B cell (primary cell): Measurements from ENCODE around the gene PHACTR3. TPM values are rescaled to one million over a fixed set of nuclear protein-coding genes. Genes with fewer than 3 reads are reported as not detected.

Source experiments
- ATAC-seq: fragments of 200-7000 bp; cut with Tn5 transposase; one replicate; pipeline ENCODE4 v1.10.0; 2021; ENCODE audit warnings: low read depth, mild to moderate bottlenecking, moderate number of reproducible peaks, moderate library complexity
- CTCF ChIA-PET: fragments of 350-600 bp; sonication (Branson Sonifier 250); formaldehyde crosslinking; loops from one replicate; lab custom pipeline; 2021; ENCODE audit warnings: antibody characterized with exemption, inconsistent platforms; lab: Charles Lee
- POLR2A ChIA-PET: fragments of 350-600 bp; sonication (Branson Sonifier 250); formaldehyde crosslinking; loops from one replicate; lab custom pipeline; 2021; ENCODE audit warnings: antibody characterized with exemption; lab: Charles Lee
- DNase-seq: peaks from one replicate; pipeline ENCODE4 v3.0.0; 2013
- H2AFZ ChIP-seq: 2 replicates; pipeline ENCODE4 v1.6.1; 2012; ENCODE audit warnings: mild to moderate bottlenecking, low read depth, low read length; ENCODE audit not compliant: insufficient read depth, poor library complexity, severe bottlenecking
- H3K27ac ChIP-seq, 2 donors: 1 replicate in 1 of 2; 2 replicates in 1 of 2; pipeline ENCODE4 v1.5.1; 2012 to 2013; ENCODE audit warnings: low read length in 2 of 2, mild to moderate bottlenecking in 2 of 2, moderate library complexity in 1 of 2
- H3K27me3 ChIP-seq, 4 experiments: fragments of 200-600 bp in 1 of 4; sonication (generic) in 1 of 4; replicated peaks in 1 of 4; 1 replicate in 2 of 4; 2 replicates in 2 of 4; pipeline versions ENCODE4 v1.6.1 to v1.7.0; 2013 to 2016; ENCODE audit warnings: low read length in 3 of 4, mild to moderate bottlenecking in 2 of 4, mixed read lengths in 1 of 4, moderate library complexity in 1 of 4; ENCODE audit not compliant: insufficient read depth in 4 of 4, control insufficient read depth in 3 of 4; ENCODE audit errors: control extremely low read depth in 1 of 4
- H3K36me3 ChIP-seq, 2 experiments: replicated peaks in 1 of 2; 1 replicate in 1 of 2; 2 replicates in 1 of 2; pipeline versions ENCODE4 v1.6.1 to v1.7.1; 2013; ENCODE audit warnings: low read length in 1 of 2; ENCODE audit not compliant: insufficient read depth in 2 of 2, control insufficient read depth in 1 of 2; ENCODE audit errors: control extremely low read depth in 1 of 2, extremely low read depth in 1 of 2
- H3K4me1 ChIP-seq, 2 donors: fragments of 200-600 bp in 1 of 2; sonication (generic) in 1 of 2; 1 replicate in 1 of 2; 2 replicates in 1 of 2; pipeline versions ENCODE4 v1.5.1 to v1.6.1; 2013 to 2017; ENCODE audit warnings: low read length in 2 of 2; ENCODE audit not compliant: control insufficient read depth in 2 of 2, insufficient read depth in 2 of 2
- H3K4me2 ChIP-seq: replicated peaks from 2 replicates; pipeline ENCODE3; 2012; ENCODE audit warnings: mild to moderate bottlenecking, low read depth, low read length; ENCODE audit not compliant: poor library complexity, severe bottlenecking
- H3K4me3 ChIP-seq, 5 experiments: fragments of 200-600 bp in 1 of 5; sonication (generic) in 1 of 5; 1 replicate in 3 of 5; 2 replicates in 2 of 5; pipeline versions ENCODE4 v1.5.1 to v1.7.0; 2011 to 2016; ENCODE audit warnings: low read length in 4 of 5, mild to moderate bottlenecking in 4 of 5, low read depth in 2 of 5, control low read depth in 1 of 5, moderate library complexity in 1 of 5; ENCODE audit not compliant: insufficient read depth in 1 of 5; ENCODE audit errors: control extremely low read depth in 1 of 5, extremely low read depth in 1 of 5
- H3K79me2 ChIP-seq: fragments of 200-600 bp; sonication (generic); one replicate; pipeline ENCODE4 v1.6.0; 2016; ENCODE audit warnings: low read length; ENCODE audit not compliant: control insufficient read depth, insufficient read depth
- H3K9ac ChIP-seq: fragments of 200-600 bp; sonication (generic); 2 replicates; pipeline ENCODE4 v1.6.1; 2017; ENCODE audit warnings: mild to moderate bottlenecking, low read length, moderate library complexity
- H3K9me3 ChIP-seq, 3 donors: one replicate each; pipeline versions ENCODE4 v1.6.1 to v1.7.1; 2013; ENCODE audit warnings: low read length in 2 of 3; ENCODE audit not compliant: control insufficient read depth in 2 of 3, insufficient read depth in 1 of 3; ENCODE audit errors: control extremely low read depth in 1 of 3
- H4K20me1 ChIP-seq: 2 replicates; pipeline ENCODE4 v1.6.0; 2012; ENCODE audit warnings: mild to moderate bottlenecking, low read length; ENCODE audit not compliant: insufficient read depth, control insufficient read depth, poor library complexity, severe bottlenecking
- H3K27ac Mint-ChIP-seq: one replicate; pipeline ENCODE4 v1.8.0; 2021; ENCODE audit warnings: mixed read lengths
- H3K27me3 Mint-ChIP-seq: one replicate; pipeline ENCODE4 v1.8.0; 2021; ENCODE audit warnings: mixed read lengths
- H3K4me1 Mint-ChIP-seq: one replicate; pipeline ENCODE4 v1.8.0; 2021; ENCODE audit warnings: mixed read lengths
- H3K4me3 Mint-ChIP-seq: one replicate; pipeline ENCODE4 v1.8.0; 2021; ENCODE audit warnings: mixed read lengths
- H3K9me3 Mint-ChIP-seq: one replicate; pipeline ENCODE4 v1.8.0; 2022; ENCODE audit warnings: mixed read lengths; ENCODE audit not compliant: insufficient read depth
- EZH2 ChIP-seq: IDR thresholded peaks from 2 replicates; pipeline ENCODE4 v1.6.1; 2012; ENCODE audit warnings: borderline replicate concordance, low read depth, mild to moderate bottlenecking, moderate library complexity, low read length; ENCODE audit not compliant: insufficient read depth, poor library complexity, severe bottlenecking
- WGBS: methylation state at CpG from one replicate; pipeline ENCODE4 v1.1.5; 2013; ENCODE audit warnings: missing lambda C conversion rate; ENCODE audit not compliant: insufficient coverage; 5-methylcytosine and 5-hydroxymethylcytosine counted together
- intact Hi-C: fragments of 100-400 bp; cut with micrococcal nuclease; formaldehyde crosslinking; loops from one replicate; pipeline ENCODE4 v1.10.0; 2022
- polyA plus RNA-seq: library from polyadenylated mRNA; depleted of rRNA; stranded (reverse); fragments of >200 nt; gene quantifications from 2 replicates; pipeline ENCODE4 v1.2.3, GENCODE V29; 2012
- total RNA-seq, 2 donors: library from RNA; stranded (reverse); fragments of 120-200 nt in 1 of 2; gene quantifications; 1 replicate in 1 of 2; 2 replicates in 1 of 2; pipeline versions ENCODE4 v1.2.3 to v1.2.4, GENCODE V29; 2013 to 2022
- TF ChIP-seq, protein P1 (sequence below): fragments of 200-600 bp; IDR thresholded peaks from one replicate; pipeline ENCODE4 v1.8.0; 2022; ENCODE audit warnings: antibody characterized with exemption, mild to moderate bottlenecking

PHACTR3 gene
- total and polyA plus RNA-seq, 2 donors (not counting 1 experiment from before 2014, with no cell fraction given): not detected

DNA sequence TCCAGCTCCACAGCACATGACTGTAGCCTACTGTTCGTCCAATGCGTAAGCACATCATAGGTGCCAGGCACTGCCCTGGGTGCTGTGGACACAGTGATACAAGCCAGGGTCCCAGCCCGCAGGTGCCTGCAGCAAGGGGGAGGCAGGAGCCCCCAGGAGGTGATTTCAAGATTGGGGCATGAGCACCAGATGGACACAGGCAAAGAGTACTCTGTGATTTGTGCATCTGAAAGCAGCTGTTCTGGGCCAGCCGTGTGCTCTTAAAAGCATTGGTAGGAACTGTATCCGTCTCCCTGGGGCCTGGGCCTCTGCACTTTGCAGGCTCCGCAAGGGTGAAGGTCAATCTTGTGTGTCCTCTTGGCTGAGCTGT, 179.3 kb downstream of the PHACTR3 start:
- CTCF ChIA-PET: no interaction called here
- Histone ChIP-seq H4K20me1 (no peaks in the 10 kb centered on the region), H3K27ac (no peak overlapping the region), H3K79me2 (no peaks in the 10 kb centered on the region), H3K9me3 (no peaks in the 10 kb centered on the region), H3K27me3 (no peaks in the 10 kb centered on the region), H2AFZ (no peak overlapping the region), H3K4me1 (no peaks in the 10 kb centered on the region), H3K9ac (no peak overlapping the region), H3K4me2 (no peak overlapping the region), H3K4me3 (no peak overlapping the region), H3K36me3 (no peaks in the 10 kb centered on the region)
- 85% methylated on average over 6 of the region's 6 CpGs for WGBS
- peaks cover 8% of the 10 kb centered on the region for H3K27me3 Mint-ChIP-seq
- POLR2A ChIA-PET: no interaction called here
- TF ChIP-seq, protein P1, sequence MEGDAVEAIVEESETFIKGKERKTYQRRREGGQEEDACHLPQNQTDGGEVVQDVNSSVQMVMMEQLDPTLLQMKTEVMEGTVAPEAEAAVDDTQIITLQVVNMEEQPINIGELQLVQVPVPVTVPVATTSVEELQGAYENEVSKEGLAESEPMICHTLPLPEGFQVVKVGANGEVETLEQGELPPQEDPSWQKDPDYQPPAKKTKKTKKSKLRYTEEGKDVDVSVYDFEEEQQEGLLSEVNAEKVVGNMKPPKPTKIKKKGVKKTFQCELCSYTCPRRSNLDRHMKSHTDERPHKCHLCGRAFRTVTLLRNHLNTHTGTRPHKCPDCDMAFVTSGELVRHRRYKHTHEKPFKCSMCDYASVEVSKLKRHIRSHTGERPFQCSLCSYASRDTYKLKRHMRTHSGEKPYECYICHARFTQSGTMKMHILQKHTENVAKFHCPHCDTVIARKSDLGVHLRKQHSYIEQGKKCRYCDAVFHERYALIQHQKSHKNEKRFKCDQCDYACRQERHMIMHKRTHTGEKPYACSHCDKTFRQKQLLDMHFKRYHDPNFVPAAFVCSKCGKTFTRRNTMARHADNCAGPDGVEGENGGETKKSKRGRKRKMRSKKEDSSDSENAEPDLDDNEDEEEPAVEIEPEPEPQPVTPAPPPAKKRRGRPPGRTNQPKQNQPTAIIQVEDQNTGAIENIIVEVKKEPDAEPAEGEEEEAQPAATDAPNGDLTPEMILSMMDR: no peak
- no peak for TF ChIP-seq EZH2
- H3K4me3 Mint-ChIP-seq: no peak overlapping the region
- intact Hi-C loops: no loop called here
- ATAC-seq: no peak
- DNase-seq: no peak
- H3K27ac Mint-ChIP-seq: no peak overlapping the region
- no peaks in the 10 kb centered on the region for H3K9me3 Mint-ChIP-seq
- H3K4me1 Mint-ChIP-seq: no peaks in the 10 kb centered on the region

DNA sequence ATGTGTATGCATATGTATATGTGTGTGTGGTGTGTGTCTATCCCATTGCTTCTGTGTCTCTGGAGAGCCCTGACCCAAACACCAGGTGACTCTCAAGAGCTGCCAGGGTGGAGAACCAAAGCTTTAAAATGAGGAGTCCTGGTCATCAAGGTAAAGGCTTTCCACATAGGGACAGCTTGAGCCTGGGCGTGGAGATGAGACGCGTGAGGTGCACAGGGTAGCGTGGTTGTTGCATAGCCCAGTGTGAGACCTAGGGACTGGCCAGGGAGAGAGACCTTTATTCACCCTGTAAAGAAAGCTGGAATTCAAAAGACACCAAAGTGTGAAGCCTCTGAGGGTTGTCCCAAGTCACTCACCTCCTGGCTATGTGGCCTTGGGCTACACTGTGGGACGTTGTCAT, 180.0 kb downstream of the PHACTR3 start:
- Histone ChIP-seq H4K20me1 (no peaks in the 10 kb centered on the region), H3K36me3 (no peaks in the 10 kb centered on the region), H3K4me1 (no peaks in the 10 kb centered on the region), H3K9ac (no peak overlapping the region), H3K27ac (no peak overlapping the region), H3K4me2 (no peak overlapping the region), H3K79me2 (no peaks in the 10 kb centered on the region), H3K27me3 (no peaks in the 10 kb centered on the region), H3K9me3 (no peaks in the 10 kb centered on the region), H3K4me3 (no peak overlapping the region), H2AFZ (no peak overlapping the region)
- Mint-ChIP-seq H3K27ac (no peak overlapping the region), H3K9me3 (no peaks in the 10 kb centered on the region), H3K4me3 (no peak overlapping the region), H3K4me1 (no peaks in the 10 kb centered on the region), H3K27me3 (peaks cover 16% of the 10 kb centered on the region)
- POLR2A ChIA-PET: no interaction called here
- CTCF ChIA-PET: no interaction called here
- DNase-seq: no peak
- no peak for TF ChIP-seq EZH2
- TF ChIP-seq, protein P1: no peak
- no peak for ATAC-seq
- 94% methylated on average over 5 of the region's 5 CpGs for WGBS
- intact Hi-C loops: no loop called here
